Neural cell (in vitro differentiated cells): ENCODE results near the gene DPH6.

ENCODE experiments used
- CTCF ChIP-seq: fragments of 450-650 bp; IDR thresholded peaks from 2 replicates; pipeline ENCODE4 v1.5.1; 2014; ENCODE audit warnings: antibody characterized with exemption, mild to moderate bottlenecking, moderate library complexity; ENCODE audit not compliant: poor library complexity, severe bottlenecking
- EP300 ChIP-seq: fragments of 450-650 bp; conservative IDR thresholded peaks from 2 replicates; pipeline ENCODE4 v1.6.1; 2014; ENCODE audit warnings: antibody characterized with exemption, mild to moderate bottlenecking, moderate library complexity; ENCODE audit not compliant: poor library complexity, severe bottlenecking
- EZH2 ChIP-seq: fragments of 200-600, 300-800 bp; shearing (Covaris generic), sonication (generic); IDR thresholded peaks from 2 replicates; pipeline ENCODE4 v1.6.1; 2014; ENCODE audit warnings: antibody characterized with exemption, low read length, borderline replicate concordance, mild to moderate bottlenecking; ENCODE audit not compliant: insufficient read depth, poor library complexity, severe bottlenecking
- MXI1 ChIP-seq: fragments of 450-650 bp; conservative IDR thresholded peaks from 2 replicates; pipeline ENCODE4 v1.6.1; 2014; ENCODE audit warnings: antibody characterized with exemption, mild to moderate bottlenecking; ENCODE audit not compliant: poor library complexity, severe bottlenecking
- POLR2AphosphoS5 ChIP-seq: IDR thresholded peaks from 2 replicates; pipeline ENCODE4 v1.6.1; 2012
- RAD21 ChIP-seq: fragments of 450-650 bp; conservative IDR thresholded peaks from 2 replicates; pipeline ENCODE4 v1.6.1; 2014; ENCODE audit warnings: antibody characterized with exemption, mild to moderate bottlenecking, moderate library complexity
- REST ChIP-seq: IDR thresholded peaks from 2 replicates; pipeline ENCODE4 v1.6.1; 2012; ENCODE audit warnings: borderline replicate concordance
- TAF1 ChIP-seq: IDR thresholded peaks from 2 replicates; pipeline ENCODE4 v1.6.1; 2012; ENCODE audit warnings: low read depth

- TF ChIP-seq CTCF (no peak), TAF1 (no peak), EP300 (no peak), POLR2AphosphoS5 (no peak), RAD21 (no peak), REST (no peak), MXI1 (no peak), EZH2 (no peak)
Observed at GRCh38 chr15:35535365-35535916, 10.5 kb downstream of the DPH6 start.
